Stimulated activated naive B cell treated with anti-CD40 and anti-IgM and Interleukin-4, amounts not matched to agents 10 μg/mL and 1 μg/mL and 100 μg/mL, for 72 hours (primary cell): Measurements from ENCODE around the gene SEPTIN1.
"Not testable (repeated sequence)": the region's sequence is repeated elsewhere in the genome, so short reads cannot be mapped to it uniquely, and the experiment has no call there.

Experiments used
- ATAC-seq, 2 donors: fragments of 150-1000 bp; cut with Tn5 transposase; replicated peaks; 2 replicates each; pipeline ENCODE4 v1.10.0; 2021; ENCODE audit warnings: moderate library complexity in 1 of 2
- DNase-seq: peaks from one replicate; pipeline ENCODE4 v3.0.0; 2021
- H3K27ac Mint-ChIP-seq: one replicate; pipeline ENCODE4 v1.8.0; 2022; ENCODE audit warnings: mild to moderate bottlenecking, mixed read lengths
- H3K27me3 Mint-ChIP-seq, 2 donors: one replicate each; pipeline ENCODE4 v1.8.0; 2022; ENCODE audit warnings: mixed read lengths in 2 of 2
- H3K36me3 Mint-ChIP-seq, 2 donors: one replicate each; pipeline ENCODE4 v1.8.0; 2022; ENCODE audit warnings: mixed read lengths in 2 of 2, mild to moderate bottlenecking in 1 of 2
- H3K4me1 Mint-ChIP-seq, 2 donors: one replicate each; pipeline ENCODE4 v1.8.0; 2022; ENCODE audit warnings: mixed read lengths in 2 of 2, mild to moderate bottlenecking in 1 of 2
- H3K4me3 Mint-ChIP-seq, 2 donors: one replicate each; pipeline ENCODE4 v1.8.0; 2022; ENCODE audit warnings: mild to moderate bottlenecking in 2 of 2, mixed read lengths in 2 of 2, moderate library complexity in 1 of 2
- H3K9me3 Mint-ChIP-seq, 2 donors: one replicate each; pipeline ENCODE4 v1.8.0; 2022; ENCODE audit warnings: mixed read lengths in 2 of 2, mild to moderate bottlenecking in 1 of 2

The SEPTIN1 gene

GRCh38 chr16:30413112-30413806 lies 30.9 kb upstream of the SEPTIN1 start:
- Mint-ChIP-seq H3K27me3 (no peaks in the 10 kb centered on the region), H3K4me1 (peaks cover 35 to 49% of the 10 kb centered on the region in 2 donors), H3K27ac (no peak overlapping the region), H3K4me3 (no peak overlapping the region), H3K9me3 (no peaks in the 10 kb centered on the region), H3K36me3 (peaks cover 20 to 36% of the 10 kb centered on the region in 2 donors)
- ATAC-seq (no peak), DNase-seq (no peak)

DNA sequence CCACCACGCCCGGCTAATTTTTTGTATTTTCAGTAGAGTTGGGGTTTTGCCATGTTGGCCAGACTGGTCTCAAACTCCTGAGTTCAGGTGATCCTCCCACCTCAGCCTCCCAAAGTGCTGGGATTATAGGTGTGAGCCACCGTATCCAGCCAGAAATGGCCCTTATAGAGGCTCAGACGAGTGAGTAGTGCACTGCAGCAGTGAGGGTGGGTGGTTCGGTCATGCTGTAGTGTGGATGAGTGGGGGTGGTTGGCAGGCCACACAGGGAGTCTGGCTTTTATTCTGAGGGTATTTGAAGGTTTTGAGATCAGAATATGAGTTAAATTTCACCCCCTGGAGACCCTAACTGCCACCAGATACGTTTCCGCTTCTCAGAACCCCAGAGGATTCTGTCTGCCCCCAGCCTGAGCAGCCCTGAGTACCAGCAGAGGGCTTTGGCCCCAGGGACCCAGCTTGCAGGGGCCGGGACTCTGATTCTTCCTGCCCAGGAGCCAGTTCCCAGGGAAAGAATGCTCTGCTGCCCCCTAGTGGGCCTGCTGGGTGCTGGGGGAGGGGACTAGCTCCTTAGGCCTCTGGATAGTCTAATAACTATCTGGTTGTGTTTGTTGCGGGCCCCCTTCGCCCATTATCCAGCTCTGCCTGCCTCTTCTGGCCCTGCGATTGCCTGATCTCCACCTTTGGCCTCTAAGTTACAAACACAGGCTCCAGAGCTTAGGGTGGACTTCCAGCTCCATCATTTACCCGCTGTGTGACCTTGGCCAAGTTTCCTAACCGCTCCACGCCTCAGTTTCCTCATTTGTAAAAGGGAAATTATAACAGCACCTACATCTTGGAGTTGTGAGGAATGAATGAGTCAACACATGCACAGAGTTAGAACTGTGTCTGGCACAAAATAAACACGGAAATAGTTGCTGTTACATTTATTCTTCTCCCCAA lies 27.0 kb upstream of the SEPTIN1 start:
- no peaks in the 10 kb centered on the region for H3K9me3 Mint-ChIP-seq
- H3K27ac Mint-ChIP-seq: peak overlapping the region; percentile 80
- peak overlapping the region; percentile 39 to 91 for H3K4me3 Mint-ChIP-seq
- H3K4me1 Mint-ChIP-seq: peaks cover 32 to 36% of the 10 kb centered on the region in 2 donors
- ATAC-seq (peak; percentile 64 to 65), DNase-seq (peak; percentile 83)
- no peaks in the 10 kb centered on the region for H3K27me3 Mint-ChIP-seq
- peaks cover 16 to 18% of the 10 kb centered on the region in 2 donors for H3K36me3 Mint-ChIP-seq

DNA sequence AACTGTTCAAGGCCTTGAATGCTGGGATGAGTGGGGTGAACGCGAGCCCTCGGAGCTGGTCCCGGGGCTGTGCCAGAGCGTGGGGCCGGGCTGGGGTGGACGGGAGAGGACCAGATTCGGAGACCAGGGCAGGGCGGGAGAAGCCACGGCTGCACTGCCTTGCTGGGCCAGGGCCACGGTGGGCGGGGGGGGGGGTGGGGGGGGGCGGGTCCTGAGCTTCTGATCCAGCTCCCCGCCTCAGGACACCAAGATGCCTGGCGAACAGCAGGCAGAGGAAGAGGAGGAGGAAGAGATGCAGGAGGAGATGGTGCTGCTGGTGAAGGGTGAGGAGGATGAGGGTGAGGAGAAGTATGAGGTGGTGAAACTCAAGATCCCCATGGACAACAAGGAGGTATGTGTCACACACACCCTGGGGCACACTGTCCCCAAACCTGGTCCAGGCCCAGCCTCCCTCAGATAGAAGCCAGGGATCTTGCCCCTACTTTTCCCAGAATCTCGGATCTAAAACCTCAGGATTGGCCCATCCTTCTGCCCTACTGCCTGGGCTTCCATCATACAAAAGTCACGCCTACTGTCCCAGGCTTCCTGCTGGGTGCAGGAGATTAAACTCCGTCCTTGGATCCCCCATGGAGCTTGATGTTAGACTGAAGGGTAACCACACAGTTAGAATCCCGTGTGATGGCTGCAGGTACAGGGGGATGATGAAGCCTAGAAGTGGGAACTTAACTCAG lies 25.6 kb upstream of the SEPTIN1 start:
- no peak for DNase-seq
- Mint-ChIP-seq H3K4me1 (peaks cover 28 to 35% of the 10 kb centered on the region in 2 donors), H3K9me3 (no peaks in the 10 kb centered on the region), H3K27ac (peak overlapping the region; percentile 94), H3K27me3 (no peaks in the 10 kb centered on the region), H3K4me3 (peak overlapping the region; percentile 91 to 99), H3K36me3 (peaks cover 10 to 12% of the 10 kb centered on the region in 2 donors)
- ATAC-seq: no peak

- Mint-ChIP-seq H3K27ac (peak within 1 kb of the TSS; percentile 98), H3K36me3 (peaks cover 10% of the 10 kb centered on the region in 2 donors), H3K9me3 (no peaks in the 10 kb centered on the region), H3K4me3 (peak within 1 kb of the TSS; percentile 91 to 99), H3K4me1 (peaks cover 28 to 36% of the 10 kb centered on the region in 2 donors), H3K27me3 (no peaks in the 10 kb centered on the region)
- ATAC-seq (peak; percentile 83 to 88), DNase-seq (peak; percentile 84)
Measured at GRCh38 chr16:30407102-30407803, 24.9 kb upstream of the SEPTIN1 start, which contains the start of gene ZNF771. Gene ZNF771, plus strand, starts transcription at chr16:30407606. Its CDS starts 448 bp downstream, at chr16:30408054.

DNA sequence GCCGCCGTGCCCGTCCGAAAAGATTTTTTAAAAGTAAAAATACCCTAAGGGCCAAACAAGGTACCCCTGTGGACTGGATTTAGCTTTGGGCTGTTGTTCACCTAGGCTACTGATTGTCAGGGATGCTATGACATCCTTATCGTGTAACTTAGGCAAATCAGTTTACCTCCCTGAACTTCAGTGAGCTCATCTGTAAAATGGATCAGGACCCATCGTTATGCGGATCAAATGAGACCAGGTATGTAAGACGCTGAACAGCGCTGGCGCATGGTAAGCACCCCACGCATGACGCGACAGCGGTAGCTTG lies 24.4 kb upstream of the SEPTIN1 start:
- peaks cover 24 to 33% of the 10 kb centered on the region in 2 donors for H3K4me1 Mint-ChIP-seq
- peaks cover 0 to under 1% of the 10 kb centered on the region in 2 donors for H3K27me3 Mint-ChIP-seq
- H3K9me3 Mint-ChIP-seq: no peaks in the 10 kb centered on the region
- H3K4me3 Mint-ChIP-seq: peak overlapping the region; percentile 91 to 99
- H3K36me3 Mint-ChIP-seq: peaks cover 5% of the 10 kb centered on the region in 2 donors
- H3K27ac Mint-ChIP-seq: peak overlapping the region; percentile 98
- peak; percentile 31 to 38 for ATAC-seq
- no peak for DNase-seq

DNA sequence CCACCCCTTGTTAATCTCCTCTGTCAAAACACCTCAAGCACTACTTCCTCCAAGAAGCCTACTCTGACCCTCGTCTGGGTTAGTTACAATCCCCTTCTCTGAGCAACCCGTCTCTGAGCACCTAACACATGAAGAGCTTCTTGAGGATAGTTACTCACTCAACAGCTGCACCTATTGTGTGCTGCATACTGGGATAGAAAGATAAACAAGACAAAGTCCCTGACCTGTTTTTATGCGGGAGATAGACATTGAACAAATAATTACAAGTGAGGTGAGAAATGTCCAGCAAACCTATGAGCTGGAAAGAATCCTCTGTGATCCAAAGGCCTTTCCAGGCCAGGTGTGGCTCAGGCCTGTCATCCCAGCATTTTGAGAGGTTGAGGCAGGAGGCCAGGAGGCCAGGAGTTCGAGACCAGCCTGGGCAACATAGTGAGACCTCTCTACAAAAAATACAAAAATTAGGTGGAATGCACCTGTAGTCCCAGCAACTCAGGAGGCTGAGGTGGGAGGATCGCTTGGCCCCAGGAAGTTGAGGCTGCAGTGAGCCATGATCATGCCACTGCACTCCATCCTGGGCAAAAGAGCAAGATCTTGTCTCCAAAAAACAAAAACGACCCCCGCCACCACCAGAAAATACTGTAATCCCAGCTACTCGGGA lies 19.5 kb upstream of the SEPTIN1 start:
- Mint-ChIP-seq H3K4me1 (peaks cover 17 to 43% of the 10 kb centered on the region in 2 donors), H3K4me3 (peak overlapping the region; percentile 89 to 93), H3K27me3 (peaks cover 0 to 5% of the 10 kb centered on the region in 2 donors), H3K27ac (peak overlapping the region; percentile 92), H3K36me3 (peaks cover 6 to 12% of the 10 kb centered on the region in 2 donors), H3K9me3 (no peaks in the 10 kb centered on the region)
- DNase-seq: no peak
- no peak for ATAC-seq

- DNase-seq: no peak
- Mint-ChIP-seq H3K4me1 (peaks cover 23 to 63% of the 10 kb centered on the region in 2 donors), H3K4me3 (peak overlapping the region; percentile 89 to 93), H3K9me3 (no peaks in the 10 kb centered on the region), H3K27me3 (peaks cover 0 to 5% of the 10 kb centered on the region in 2 donors), H3K36me3 (peaks cover 6 to 17% of the 10 kb centered on the region in 2 donors), H3K27ac (peak overlapping the region; percentile 93)
- ATAC-seq: no peak
Measured at GRCh38 chr16:30399435-30400186, 17.2 kb upstream of the SEPTIN1 start.

DNA sequence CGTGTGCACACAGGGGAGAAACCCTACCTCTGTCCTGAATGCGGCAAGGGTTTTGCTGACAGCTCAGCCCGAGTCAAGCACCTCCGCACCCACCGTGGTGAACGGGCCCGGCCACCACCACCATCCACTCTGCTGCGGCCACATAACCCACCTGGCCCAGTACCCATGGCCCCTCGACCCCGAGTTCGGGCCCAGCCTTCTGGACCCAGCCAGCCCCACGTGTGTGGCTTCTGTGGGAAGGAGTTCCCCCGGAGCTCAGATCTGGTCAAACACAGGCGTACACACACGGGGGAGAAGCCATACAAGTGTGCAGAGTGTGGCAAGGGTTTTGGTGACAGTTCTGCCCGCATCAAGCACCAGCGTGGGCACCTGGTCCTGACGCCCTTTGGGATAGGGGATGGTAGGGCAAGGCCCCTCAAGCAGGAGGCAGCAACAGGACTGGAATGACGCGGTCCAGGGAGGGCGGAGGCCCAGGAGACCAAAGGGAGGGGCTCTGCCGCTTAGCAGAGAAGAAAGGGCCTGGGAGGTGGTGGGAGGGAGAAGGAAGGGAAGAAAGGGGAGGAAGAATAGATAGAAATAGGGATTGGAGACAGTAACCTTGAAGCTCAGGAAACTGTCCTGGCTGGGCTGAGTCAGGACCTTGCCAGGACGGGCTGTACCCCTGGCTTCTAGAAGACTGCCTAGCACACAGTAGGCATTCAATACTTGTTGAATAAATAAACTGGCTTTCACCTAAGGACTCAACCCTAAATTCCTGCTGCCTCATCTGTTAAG lies 16.5 kb upstream of the SEPTIN1 start:
- Mint-ChIP-seq H3K4me1 (peaks cover 25 to 68% of the 10 kb centered on the region in 2 donors), H3K36me3 (peaks cover 6 to 17% of the 10 kb centered on the region in 2 donors), H3K27me3 (peaks cover 0 to 5% of the 10 kb centered on the region in 2 donors), H3K27ac (no peak overlapping the region), H3K9me3 (no peaks in the 10 kb centered on the region), H3K4me3 (peak overlapping the region in 1 of 2 donors; percentile 39)
- no peak for DNase-seq
- ATAC-seq: no peak

- no peak overlapping the region for H3K27ac Mint-ChIP-seq
Measured at GRCh38 chr16:30397776-30398660, 15.7 kb upstream of the SEPTIN1 start.

GRCh38 chr16:30397056-30397455 lies 14.7 kb upstream of the SEPTIN1 start:
- H3K4me3 Mint-ChIP-seq: peak overlapping the region; percentile 27 to 90
- no peak for DNase-seq
- H3K4me1 Mint-ChIP-seq: peaks cover 25 to 61% of the 10 kb centered on the region in 2 donors
- H3K9me3 Mint-ChIP-seq: no peaks in the 10 kb centered on the region
- H3K27me3 Mint-ChIP-seq: peaks cover 0 to 5% of the 10 kb centered on the region in 2 donors
- ATAC-seq: no peak
- peaks cover 6 to 17% of the 10 kb centered on the region in 2 donors for H3K36me3 Mint-ChIP-seq
- no peak overlapping the region for H3K27ac Mint-ChIP-seq

More at GRCh38 chr16:30397776-30398660, 15.7 kb upstream of the SEPTIN1 start:
- DNase-seq (no peak), ATAC-seq (no peak)
- no peaks in the 10 kb centered on the region for H3K9me3 Mint-ChIP-seq
- H3K27me3 Mint-ChIP-seq: peaks cover 0 to 5% of the 10 kb centered on the region in 2 donors
- H3K4me3 Mint-ChIP-seq: no peak overlapping the region
- peaks cover 6 to 17% of the 10 kb centered on the region in 2 donors for H3K36me3 Mint-ChIP-seq
- H3K4me1 Mint-ChIP-seq: peaks cover 25 to 63% of the 10 kb centered on the region in 2 donors

DNA sequence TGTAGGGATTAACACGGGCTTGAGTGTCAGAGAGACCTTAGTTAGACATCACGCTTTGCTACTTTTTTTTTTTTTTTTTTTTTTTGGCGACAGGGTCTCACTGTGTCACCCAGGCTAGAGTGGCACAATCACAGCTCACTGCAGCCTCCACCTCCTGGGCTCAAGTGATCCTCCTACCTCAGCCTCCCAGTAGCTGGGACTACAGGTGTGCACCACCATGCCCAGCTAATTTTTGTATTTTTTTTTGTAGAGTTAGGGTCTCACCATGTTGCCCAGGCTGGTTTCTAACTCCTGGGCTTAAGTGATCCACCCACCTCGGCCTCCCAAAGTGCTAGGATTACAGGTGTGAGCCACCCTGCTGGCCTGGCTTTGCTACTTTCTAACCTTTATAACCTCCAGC lies 14.3 kb upstream of the SEPTIN1 start:
- peaks cover 6 to 17% of the 10 kb centered on the region in 2 donors for H3K36me3 Mint-ChIP-seq
- peaks cover 24 to 58% of the 10 kb centered on the region in 2 donors for H3K4me1 Mint-ChIP-seq
- H3K4me3 Mint-ChIP-seq: peak overlapping the region; percentile 27 to 90
- not testable (repeated sequence) for H3K27ac Mint-ChIP-seq, DNase-seq, H3K27me3 Mint-ChIP-seq, ATAC-seq, H3K9me3 Mint-ChIP-seq
